Endothelial cell of hepatic sinusoid (primary cell): ENCODE data around the gene EDEM2.
"Not testable (repeated sequence)": the region's sequence is repeated elsewhere in the genome, so short reads cannot be mapped to it uniquely, and the experiment has no call there.

ENCODE experiments used
- in situ Hi-C: cut with HindIII; loops from 2 replicates; pipeline ENCODE4 v1.10.0; 2017; ENCODE audit warnings: low sequenced_read_pairs

The EDEM2 gene

DNA sequence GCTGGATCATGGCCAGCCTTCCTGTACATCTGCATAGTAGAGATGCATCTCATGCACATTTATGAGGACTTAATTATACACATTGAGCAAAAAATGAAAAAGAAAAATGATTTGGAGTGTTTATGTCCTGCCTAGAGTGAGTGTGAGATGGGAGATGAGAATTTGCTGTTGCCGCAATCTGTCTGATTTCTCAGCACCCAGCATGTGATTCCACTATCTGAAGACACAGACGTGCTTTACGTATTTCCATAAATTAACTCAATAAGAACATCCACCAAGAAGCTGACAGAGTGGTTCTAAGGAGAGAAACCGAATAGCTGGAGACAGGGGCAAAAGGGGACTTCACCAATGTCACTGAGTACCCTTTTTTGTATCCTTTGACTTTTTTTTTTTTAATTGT, 15.2 kb downstream of the EDEM2 start:
- in situ Hi-C loops = no loop called here

DNA sequence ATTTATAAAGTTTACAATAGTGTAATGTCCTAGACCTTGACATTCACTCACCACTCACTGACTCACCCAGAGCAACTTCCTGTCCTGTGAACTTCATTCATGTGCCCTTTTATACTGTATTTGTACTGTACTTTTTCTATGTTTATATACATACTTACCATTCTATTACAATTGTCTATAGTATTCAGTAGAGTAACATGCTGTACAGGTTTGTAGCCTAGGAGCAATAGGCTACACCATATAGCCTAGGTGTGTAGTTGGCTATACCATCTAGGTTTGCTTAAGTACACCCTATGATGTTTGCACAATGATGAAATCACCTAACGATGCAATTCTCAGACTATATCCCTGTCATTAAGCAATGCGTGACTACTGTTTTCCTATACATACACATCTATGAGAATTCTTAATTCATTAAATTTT, 17.5 kb downstream of the EDEM2 start:
- in situ Hi-C loops = no loop called here

DNA sequence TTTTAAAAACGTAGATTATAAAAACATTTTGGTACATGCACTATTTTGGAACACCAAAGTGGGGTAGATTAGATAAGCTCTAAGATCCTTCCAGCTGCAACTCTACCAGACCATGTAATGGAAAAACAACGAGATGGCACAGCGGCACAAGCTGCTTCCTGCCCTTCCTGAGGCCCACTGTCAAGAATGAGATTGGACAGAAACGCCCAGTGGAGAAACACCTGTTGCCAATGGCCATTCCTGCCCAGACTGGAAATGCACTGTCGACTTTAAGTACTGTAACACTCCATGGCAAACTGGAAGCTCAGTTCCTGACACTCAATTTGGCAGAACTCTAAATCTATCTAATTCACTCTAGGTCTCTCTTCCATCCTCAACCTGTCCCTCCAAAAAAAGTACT, 21.4 kb downstream of the EDEM2 start:
- in situ Hi-C loops = no loop called here

DNA sequence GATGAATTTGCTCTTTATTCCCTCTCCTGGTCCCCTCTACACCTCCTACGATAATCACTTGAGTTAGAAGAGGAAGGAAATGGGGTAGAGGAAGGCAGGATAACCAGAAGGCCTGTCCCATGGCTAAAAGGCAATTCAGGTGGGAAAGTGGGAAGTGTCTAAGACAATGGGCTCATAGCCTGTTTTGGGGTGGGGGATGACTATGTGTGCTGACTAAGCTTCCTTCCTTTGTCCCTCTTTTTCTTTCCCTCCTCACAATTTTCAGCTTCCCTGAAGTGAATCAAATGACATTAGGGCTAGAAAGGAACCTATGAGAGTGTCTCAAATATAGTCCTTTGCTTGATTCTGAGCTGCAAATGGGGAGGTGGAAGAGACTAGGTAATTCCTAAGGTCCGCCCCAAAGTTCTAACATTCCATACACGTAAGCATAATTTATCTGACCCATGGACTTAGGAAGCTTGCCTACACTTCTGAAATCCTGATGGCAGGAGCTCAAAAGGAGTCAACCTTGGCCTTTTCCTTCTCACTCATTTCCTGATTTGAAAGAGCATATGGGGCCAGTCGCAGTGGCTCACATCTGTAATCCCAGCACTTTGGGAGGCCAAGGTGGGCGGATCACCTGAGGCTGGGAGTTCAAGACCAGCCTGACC, 24.3 kb downstream of the EDEM2 start:
- in situ Hi-C loops = loop anchor here (5.0 kb wide), 1 partner anchor 74 kb away; no protein-coding TSS in a partner anchor

DNA sequence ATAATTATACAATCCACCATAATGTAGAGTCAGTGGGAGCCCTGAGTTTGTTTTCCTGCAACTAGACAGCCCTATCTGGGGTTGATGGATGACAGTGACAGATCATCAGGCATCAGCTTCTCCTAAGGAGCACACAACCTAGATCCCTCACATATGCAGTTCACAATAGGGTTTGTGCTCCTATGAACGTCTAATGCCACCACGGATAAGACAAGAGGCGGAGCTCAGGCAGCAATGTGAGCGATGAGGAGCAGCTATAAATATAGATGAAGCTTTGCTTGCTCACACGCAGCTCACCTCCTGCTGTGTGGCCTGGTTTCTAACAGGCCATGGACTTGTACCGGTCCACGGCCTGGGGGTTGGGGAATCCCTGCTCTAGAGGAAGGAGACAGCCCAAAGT, 25.9 kb downstream of the EDEM2 start:
- in situ Hi-C loops = loop anchor here (5.0 kb wide), 1 partner anchor 76 kb away; no protein-coding TSS in a partner anchor

DNA sequence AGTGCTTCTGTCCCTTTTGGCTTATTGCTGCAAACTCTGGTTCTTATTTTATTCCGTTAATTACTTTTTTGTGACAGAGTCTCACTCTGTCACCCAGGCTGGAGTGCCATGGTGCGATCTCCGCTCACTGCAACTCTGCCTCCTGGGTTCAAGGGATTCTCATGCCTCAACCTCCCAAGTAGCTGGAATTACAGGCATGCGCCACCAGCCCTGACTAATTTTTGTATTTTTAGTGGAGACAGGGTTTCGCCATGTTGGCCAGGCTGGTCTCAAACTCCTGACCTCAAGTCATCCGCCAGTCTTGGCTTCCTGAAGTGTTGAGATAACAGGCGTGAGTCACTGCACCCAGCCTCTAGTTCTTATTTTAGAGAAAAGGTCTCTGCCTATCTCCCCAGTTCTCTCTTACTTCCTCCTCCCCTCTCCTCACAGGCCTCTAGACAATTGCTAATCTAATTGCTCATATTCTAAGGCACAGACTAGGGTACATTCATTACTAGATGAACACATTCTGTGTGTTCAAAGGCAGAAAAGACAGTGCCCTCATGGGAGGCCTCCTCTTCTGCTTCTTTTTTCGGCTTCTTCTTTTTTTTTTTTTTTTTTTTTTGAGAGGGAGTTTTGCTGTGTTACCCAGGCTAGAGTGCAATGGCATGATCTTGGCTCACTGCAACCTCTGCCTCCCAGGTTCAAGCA, 27.0 kb downstream of the EDEM2 start:
- in situ Hi-C loops = loop anchor here (5.0 kb wide), 1 partner anchor 77 kb away; no protein-coding TSS in a partner anchor

DNA sequence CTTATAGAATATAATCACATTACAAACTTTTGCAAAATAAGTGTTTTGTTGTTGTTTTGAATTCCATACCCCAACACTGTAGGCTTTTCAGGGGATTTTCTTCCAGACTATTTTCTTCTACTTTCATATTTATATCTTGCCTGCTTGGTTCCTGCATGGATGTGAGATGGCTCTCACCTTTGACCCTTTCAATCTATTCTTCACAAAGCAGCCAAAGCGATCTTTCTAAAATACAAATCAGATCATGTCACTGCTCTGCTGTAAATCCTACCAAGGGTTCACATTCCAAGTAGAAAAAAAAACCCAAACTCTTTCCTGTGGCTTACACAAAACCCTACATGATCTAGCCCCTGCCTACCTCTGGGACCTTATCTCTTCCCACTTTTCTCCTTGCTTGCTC, 29.5 kb downstream of the EDEM2 start:
- in situ Hi-C loops = no loop called here

DNA sequence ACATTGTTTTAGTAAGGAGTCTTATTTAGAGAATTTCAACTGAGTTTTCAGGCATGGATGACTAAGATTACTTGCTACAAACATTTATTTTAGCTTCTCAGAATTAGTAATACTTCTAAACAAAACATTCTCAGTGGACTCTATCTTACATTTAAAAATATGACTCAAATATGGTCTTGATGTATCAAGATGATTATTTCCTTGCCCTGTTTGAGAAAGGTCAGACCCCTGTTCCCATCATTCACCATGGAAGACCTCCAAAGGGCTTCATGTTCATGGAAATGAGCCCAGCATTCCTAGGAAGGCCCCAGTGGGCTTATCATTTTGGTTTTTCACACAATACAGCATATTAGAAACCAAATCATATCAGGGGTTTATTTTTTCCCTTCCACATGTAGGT, 29.9 kb downstream of the EDEM2 start:
- in situ Hi-C loops = no loop called here

DNA sequence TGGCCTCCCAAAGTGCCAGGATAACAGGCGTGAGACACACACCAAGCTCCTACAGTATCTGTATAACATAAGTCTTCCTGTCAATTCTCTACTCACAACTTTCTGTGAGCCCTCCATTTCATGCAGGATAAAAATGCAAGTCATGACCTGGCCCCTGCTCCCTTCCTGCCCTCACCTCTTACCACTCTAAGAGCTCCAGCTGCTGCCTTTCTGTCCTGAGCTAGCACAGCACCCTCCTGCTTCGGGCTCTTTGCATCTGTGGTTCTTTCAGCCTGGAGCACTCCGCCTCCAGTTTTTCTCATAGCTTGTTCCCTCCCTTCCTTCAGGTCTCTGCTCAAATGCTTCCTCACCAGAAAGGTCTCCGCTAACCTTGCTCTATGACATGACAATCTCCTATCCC, 30.9 kb downstream of the EDEM2 start:
- in situ Hi-C loops = no loop called here

DNA sequence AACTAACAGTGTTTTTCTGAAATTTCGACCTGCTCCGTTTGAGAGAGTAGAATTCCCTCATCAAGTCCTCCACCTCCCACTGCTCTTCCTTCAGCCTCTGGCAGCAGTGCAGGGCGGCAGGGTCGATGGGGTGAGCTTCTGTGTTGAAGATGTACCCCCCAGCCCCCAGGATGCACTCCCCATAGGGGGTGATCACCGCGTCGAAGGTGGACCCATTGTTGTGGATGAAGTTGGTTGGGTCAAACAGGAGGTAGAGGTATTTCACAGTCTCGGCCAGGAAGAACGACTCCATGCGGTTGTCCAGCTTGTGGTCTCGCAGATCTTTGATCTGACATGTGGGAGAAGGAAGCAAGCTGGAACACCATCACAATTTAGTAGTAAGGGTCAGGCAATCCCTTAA, 31.5 kb downstream of the EDEM2 start:
- in situ Hi-C loops = no loop called here

DNA sequence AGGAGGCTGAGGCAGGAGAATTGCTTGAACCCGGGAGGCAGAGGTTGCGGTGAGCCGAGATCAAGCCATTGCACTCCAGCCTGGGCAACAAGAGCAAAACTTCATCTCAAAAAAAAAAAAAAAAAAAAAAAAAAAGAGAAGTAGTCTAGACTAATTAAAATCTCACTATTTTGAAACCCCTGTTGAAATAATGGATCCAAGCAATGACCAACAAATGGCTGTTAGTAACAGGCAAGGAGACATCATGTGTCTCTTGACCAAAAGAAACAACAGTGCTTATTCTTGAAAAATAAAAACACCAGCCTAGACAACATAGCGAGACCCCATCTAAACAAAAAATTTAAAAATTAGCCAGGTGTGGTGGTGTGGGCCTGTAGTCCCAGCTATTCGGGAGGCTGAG, 34.9 kb downstream of the EDEM2 start:
- in situ Hi-C loops = not testable (repeated sequence)

DNA sequence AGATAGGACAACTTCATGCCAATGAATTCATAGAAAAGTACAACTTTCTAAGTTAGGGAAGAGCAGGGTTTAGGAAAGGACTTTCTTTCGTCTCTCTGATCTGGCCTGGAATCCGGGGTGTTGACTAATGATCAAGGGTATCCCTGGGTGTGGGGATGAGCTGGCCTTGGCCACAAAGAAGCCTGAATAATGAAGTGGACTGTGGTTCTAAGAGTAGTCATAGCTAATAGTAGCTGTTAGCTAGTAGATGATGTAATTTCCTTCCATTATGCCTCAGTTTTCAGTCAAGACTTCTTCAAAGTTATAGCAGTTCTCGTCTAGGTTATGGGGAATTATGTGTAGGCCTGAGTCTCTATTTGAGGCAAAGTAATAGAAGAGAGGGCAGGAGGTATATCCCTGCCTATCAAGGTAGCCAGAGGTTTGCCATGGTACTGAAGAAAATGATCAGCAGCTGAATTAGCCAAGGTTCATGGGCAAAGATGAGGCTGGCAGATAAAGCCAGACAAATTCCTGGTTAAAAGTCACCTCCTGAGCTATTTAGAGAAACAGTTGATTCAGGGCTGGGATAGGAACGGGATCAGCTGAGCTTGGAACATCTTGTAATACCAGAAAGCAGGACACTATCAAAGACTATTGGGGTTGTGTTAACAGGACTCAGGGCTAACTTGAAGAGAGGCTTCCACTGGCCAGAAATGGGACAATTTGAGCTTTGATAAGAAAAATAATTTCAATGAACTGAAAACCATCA, 35.8 kb downstream of the EDEM2 start:
- in situ Hi-C loops = no loop called here

DNA sequence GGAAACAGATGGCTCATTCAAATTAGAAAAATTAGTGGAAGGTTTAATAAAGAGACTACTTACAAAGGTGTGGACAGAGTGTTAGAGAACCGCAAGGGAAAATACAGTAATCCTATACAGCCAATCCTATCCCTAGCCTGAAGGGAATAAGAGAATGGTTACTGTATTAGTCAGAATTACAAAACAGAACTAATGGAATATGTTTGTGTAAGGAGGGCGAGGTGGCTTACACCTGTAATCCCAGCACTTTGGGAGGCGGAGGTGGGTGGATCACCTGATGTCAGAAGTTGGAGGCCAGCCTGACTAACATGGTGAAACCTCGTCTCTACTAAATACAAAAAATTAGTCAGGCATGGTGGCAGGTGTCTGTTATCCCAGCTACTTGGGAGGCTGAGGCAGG, 38.2 kb downstream of the EDEM2 start:
- in situ Hi-C loops = no loop called here

DNA sequence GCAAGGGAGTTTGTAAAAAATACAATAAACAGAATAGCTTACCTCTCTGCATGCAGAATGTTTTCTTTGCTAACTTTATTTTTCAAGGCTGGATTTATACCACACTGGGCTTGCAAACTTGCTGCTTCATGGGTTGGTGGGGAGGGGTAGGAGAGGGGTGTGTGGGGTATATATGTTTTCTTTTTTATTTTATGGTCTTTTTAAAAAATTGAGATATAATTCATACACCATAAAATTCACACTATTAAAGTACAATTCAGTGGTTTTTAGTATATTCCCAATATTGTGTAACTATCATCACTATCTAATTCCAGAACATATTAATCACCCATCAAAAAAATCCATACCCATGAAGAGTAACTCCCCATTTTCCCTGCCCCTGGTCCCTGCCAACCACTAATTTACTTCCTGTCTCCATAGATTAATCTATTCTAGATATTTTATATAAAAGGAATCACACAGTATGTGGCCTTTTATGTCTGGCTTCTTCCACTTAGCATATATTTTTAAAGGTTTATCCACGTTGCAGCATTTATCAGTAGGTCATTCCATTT, 40.2 kb downstream of the EDEM2 start:
- in situ Hi-C loops = no loop called here

DNA sequence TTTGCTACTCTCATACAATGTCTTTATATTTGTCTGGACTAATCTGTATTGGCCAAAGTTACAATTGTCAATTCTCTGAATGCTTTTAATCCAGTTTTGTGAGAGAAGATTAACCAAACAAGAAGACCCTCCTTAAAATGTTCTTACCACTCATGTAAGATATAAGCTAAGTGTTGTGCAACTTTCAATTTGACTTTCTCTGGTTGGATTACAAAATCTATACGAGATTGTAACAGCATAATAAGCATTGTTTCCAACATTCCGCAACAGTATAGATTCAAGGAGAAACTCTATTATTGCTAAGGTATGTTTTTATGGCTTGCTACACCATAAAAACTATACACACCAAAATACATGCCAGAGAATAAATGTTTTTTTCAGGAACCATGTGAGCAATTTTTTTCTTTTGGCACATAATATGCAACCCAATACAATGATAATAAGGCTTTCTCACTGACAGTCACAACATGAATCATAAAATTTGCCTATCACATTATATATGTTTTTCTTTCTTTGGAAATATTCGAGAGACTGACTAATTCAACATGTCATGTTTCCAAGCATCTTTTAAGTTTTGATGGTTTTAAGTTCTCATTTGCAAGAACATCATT, 42.3 kb downstream of the EDEM2 start:
- in situ Hi-C loops = no loop called here

DNA sequence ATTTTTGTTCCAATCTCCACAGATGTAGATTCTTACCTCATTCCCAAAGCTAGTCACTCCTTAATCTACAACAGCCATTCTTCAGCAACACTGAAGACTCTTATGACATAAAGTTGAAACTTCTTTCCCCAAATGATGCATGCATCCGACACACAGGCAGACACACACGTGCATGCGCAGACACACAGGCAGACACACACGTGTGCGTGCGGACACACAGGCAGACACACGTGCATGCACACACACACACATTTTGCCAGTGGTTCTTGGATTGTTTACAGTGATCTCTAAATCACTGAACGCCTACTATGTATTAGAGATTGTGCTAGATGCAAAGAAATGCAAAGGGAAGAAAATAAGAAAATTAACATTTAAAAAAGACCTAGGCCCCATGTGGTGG, 45.5 kb downstream of the EDEM2 start:
- in situ Hi-C loops = no loop called here

DNA sequence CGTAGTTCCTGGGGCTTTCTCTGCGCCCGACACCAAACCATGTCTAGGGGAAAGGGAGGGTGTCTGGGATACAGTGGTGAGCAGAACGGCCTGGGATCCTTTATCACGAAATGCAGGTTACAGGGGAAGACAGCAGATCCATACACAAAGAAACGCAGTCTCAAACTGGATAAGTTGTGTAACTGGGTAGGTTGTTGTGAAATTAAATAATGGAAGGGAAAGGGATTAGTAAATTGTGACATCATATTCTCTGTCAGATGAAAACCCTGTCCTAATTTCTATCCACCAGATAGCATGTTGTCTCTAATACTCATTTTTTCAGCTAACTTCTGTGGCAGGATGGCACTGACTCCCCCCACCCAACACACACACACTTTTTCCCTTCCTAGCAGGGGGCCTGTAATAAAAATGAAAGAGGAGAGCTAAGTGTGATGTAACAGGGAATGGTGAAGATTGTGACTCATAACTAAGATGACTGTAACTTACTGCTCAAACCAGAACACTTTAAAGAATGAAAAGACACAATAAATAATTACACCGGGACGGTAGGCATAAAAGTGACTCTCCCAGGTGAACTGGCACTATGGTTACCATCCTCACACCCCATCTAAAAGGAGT, 53.8 kb downstream of the EDEM2 start:
- in situ Hi-C loops = no loop called here

DNA sequence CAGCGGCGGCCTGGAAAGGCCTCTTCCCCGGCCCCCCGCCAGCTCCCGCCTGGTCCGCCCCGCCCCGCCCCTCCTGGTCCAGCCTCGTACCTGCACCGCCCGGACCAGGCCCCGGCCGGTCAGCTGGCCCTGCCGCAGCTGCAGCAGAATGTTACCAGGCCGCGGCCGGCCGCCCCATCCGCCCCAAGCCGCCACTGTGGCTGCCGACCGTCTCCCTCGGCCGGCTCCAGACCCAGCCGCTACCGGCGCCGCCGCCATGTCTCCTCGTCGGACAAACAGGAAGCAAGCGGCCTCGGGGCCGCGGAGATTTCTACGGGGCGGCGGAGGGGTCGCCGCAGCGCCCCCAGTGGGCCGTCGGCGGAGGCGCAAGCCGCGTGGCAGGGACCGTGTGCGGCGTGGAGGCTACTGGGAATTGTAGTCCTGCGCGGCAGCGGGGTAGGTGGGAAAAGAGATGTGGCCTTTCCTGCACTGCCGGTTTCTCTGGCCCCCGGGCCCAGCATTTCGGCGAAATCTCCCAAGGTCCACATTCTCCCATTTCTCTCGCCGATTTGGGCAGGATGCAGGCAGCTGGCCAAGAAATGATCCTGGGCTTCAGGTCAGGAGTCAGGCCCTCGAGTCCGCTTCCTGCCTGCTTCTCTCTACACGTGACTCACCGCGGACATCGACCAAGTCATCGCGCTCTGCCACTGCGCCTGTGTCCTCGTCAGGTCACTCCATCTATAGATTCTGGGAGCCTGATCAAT, 54.4 kb downstream of the EDEM2 start, which contains the start of gene TRPC4AP:
TSS of gene TRPC4AP (minus strand) at position 284 of the 743 bp plus-strand sequence. CDS start at position 258, 26 bp downstream.
- in situ Hi-C loops = no loop called here

DNA sequence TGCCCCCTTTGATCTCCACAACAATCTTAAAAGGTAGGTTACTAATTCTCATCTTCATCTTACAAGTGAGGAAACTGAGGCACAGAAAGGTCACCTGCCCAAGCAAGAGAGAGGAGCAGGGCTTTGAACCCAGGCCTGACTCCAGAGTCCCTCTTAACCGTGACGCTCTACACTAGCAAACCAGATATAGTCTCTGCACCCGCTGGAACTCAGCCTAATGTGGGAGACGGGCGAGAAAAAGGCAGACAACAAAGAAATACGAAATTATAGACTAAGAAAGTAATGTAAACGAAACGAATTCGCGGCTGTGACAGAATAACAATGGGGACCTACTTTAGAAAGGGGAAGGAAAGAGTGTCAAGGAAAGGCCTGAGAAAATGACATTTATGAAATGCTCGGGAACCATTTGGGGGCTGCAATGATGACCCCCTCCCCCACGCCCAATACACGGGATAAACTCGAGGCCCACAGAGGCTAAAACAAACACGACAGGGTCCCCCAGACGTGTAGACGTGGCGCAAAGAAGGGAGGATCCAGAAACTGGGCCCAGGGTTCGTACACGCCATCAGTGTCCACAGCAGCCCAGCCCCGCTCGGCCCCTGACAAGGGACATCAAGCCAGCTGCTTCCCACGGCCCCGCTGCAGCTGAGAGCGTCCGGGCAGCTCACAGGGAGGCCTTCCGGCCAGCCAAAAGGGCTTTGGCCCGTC, 55.2 kb downstream of the EDEM2 start:
- in situ Hi-C loops = no loop called here
